GM18873 (cell line): Measurements from ENCODE around the gene KCNQ5.

Experiments used
- ATAC-seq: cut with Tn5 transposase; IDR thresholded peaks from one replicate; pipeline ENCODE4 v1.9.1; 2021; ENCODE audit warnings: mild to moderate bottlenecking, moderate library complexity, moderate number of reproducible peaks; ENCODE audit not compliant: unreplicated experiment, low FRiP score

Gene KCNQ5

DNA sequence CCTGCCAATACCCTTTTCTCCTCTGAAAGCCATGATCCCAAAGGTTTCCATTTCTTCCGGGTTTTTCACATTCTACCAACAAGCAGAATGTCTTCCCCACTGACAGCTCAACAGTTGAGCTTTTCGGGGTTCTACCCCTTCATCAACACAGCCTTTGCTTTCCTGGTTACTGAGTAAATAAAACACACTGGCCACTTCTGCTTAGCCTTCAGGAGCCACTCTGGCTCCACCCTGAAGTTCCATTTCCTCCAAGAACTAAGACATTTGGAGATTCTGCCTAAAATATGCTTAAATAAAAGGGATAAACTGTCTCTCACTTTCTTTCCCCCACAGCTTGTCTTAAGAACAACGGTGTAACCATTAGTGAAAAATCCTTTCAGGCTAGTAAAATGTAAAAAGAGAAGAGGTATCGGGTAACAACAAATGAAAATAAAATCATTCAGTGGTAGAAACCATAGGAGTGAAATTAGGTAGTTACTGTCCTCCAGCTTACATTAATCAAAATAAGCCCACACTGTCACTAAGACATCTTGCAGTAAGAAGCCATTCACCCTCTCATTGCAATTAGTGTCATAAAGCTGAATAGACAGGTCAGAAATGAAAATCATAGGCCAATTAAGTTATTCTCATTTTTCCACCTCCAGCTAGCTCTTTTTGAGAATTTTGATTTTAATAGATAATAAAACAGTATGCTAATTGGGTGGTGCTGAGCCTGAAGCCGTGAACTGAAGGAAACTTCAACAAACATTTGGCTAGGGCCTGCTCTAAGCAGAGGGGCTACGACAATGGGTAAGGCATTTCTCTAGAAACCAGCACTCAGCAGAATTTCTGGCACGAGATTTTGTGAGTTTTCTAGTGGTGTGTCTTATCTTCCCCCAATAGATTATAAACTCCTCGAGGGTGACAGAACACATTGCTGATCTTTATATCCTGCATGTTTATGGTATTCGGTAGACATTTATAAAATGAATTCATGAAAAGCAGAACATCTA, 409.2 kb downstream of the KCNQ5 start:
- ATAC-seq = no peak

DNA sequence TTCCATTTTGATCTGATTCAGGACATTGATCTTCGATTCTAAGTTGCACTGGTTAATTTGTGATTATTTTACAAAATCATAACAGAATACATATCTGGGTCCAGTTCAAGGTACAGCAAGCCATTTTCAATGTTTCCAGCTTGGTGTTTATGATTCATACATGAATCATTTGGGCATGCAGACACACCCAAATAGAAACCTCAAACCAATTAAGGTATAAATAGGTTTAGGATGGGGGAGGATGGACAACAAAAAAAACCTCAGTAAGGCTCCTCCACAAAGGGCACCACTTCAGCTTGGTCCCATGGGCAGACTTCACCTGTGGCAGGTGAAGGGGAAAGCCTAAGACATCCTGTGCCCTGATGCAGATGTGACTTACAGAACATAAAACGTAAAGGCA, 410.7 kb downstream of the KCNQ5 start:
- no peak for ATAC-seq

DNA sequence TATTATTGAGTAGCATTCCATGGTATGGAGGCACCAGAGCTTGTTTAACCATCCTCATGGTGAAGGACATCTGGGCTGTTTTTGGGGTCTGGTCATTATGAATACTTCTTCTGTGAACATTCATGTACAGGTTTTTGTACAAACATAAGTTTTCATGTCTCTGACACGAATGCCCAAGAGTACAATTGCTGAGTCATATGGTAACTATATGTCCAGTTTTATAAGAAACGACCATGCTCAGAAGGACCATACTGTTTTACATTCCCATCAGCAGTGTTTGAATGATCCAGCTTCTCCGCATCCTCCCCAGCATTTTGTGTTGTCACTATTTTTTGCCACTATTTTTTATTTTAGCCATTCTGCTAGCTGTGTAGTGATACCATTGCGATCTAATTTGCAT, 414.8 kb downstream of the KCNQ5 start:
- no peak for ATAC-seq

DNA sequence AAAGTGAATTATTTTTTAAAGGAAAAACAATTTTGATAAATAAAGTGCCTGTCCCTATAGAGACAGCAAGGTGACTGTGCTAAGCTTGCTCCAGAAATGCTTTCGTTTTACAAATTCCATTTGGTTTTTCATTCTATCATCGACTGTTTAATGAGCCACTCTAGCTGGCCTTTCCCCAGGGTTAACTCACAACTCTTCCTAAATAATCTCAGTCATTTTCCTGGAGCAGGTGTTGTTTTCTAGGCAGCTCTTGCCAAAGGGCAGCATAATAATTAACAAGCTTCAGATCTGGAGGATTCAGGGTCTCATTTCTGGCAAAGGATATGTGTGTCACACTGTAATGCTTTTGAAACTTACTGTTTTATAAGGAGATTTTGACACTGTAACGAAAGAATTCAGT, 419.2 kb downstream of the KCNQ5 start:
- no peak for ATAC-seq

DNA sequence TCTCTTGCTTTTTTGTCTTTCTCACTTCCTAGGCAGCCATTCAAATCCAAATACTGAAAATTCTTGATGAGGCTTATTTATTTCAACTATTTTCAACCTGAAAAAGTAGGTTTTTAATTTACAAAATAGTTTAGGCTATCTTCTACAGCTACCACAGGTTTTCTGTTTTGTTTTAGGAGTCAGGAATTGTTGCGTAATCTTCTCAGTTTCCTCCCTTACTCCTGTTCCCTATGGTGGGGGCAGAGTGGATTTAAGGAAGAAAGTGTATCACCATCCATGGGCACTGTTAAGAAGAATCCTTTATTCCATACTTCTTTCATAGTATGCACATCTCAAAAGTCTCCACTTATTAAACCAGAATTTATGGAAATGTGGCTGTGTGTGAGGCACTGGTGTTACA, 421.0 kb downstream of the KCNQ5 start:
- ATAC-seq = no peak

DNA sequence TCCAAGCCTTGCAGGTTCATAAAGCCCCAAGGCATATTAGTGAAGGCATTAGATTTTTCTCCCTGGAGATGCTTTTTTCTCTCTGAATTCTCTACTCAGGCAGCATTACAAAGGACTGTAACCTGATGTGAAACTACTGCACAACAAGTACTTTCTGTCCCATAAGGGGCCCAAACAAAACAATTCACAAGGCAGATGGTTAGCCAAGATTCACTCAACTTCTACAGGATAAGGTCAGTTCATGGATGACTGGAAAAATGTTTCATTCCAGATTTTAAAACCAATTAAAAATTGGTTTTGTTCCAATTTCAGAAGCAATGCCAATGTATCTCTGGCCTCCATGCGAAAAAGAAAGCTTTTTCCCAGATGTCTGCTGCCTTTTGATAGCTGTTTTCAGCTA, 421.6 kb downstream of the KCNQ5 start:
- ATAC-seq = no peak

DNA sequence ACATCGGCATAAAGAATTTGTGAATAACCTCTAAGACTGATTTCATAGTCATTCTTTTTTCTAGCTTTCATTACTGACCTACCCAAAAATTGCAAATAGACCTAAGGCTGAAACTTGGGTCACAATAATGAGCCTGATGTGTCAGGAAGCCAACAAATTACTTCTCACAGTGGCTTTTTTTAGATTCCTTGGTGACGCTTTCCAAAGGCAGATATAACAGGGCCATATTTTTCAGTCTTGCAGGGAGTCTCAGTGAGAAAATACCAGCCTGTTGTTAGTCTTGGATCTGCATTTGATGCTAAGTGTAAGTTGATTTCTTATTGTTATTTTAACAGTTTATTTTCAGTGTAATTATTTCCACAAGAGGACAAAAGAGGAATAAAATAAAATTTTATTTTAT, 423.7 kb downstream of the KCNQ5 start:
- ATAC-seq = no peak

DNA sequence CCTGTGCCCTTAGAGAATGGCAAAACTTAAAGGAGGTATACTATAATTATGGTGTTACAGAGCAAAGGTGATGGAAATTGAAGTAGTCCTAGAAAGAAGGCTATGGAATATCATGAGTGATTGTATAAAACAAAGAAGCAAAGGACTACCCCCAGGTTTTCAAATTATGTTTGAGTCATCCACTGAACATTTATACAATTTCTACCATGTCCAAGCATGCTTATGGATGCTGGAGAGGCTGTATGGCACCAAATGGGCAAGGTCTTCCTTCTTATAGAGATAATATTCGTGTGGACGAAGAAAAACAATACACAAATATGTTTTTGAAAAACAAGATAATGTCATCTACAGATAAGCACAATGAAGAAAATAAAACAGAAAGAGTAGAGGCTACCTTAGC, 425.9 kb downstream of the KCNQ5 start:
- no peak for ATAC-seq

DNA sequence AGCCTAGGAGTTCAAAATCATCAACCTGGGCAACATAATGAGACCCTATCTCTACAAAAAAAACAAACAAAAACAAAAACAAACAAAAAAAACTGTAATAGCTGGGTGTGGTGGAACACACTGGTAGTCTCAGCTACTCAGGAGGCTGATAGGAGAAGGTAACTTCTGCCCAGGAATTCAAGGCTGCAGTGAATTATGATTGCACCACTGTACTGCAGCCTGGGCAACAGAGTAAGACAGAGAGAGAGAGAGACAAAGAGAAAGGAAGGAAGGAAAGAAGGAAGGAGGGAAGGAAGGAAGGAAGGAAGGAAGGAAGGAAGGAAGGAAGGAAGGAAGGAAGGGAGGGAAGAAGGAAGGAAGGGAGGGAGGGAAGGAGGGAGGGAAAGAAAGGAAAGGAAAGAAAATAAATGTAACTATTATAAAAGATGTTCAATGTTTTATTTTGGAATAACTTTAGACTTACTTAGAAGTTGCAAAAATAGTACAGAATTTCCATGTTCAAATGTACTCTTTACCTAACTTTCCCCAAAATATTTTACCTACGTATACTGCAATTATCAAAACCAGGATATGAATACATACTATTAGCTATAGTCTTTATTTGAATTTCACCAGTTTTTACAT, 428.2 kb downstream of the KCNQ5 start:
- ATAC-seq = no peak

DNA sequence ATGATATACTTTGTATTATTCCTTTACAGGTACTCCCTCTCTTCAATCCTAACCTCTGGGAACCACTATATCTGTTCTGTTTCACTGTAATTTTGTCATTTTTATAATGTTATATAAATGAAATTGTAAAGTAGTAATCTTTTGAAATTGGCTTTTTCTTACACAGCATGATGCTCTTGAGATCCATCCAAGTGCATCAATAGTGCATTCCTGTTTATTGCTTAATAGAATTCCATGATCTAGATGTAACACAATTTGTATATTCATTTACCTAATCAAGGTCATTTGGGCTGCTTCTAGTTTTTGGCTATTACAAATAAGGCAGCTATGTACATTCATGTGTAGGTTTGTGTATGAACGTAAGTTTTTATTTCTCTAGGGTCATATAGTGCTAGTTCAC, 428.8 kb downstream of the KCNQ5 start:
- ATAC-seq = no peak

DNA sequence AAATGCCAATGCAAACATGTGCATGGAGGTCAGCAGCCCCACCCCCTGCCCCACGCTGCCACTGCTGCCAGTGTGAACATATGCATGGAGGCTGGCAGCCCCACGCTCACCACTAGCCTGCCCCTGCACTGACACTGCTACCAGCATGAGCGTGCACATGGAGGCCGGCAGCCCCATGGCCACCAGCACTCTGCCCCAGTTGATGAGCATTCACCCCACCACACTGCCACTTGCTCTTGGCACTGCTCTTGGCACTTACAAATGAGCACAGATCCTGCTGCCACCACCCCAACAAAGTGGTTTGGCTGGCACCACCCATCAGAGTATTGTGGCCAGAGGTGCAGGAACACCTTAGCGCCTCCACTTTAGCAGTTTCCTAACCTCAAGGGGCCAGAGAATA, 429.3 kb downstream of the KCNQ5 start:
- no peak for ATAC-seq

DNA sequence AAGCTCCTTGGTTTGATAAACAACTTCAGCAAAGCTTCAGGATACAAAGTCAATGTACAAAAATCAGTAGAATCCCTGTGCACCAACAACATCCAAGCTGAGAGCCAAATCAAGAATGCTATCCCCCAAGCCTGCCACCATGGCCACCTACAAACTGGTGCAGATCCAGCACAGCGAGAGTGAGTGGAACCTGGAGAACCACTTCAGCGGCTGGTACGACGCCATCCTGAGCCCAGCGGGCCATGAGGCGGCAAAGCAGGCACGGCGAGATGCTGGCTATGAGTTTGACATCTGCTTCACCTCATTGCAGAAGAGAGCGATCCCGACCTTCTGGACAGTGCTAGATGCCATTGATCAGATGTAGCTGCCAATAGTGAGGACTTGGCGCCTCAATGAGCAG, 433.1 kb downstream of the KCNQ5 start:
- ATAC-seq = no peak

DNA sequence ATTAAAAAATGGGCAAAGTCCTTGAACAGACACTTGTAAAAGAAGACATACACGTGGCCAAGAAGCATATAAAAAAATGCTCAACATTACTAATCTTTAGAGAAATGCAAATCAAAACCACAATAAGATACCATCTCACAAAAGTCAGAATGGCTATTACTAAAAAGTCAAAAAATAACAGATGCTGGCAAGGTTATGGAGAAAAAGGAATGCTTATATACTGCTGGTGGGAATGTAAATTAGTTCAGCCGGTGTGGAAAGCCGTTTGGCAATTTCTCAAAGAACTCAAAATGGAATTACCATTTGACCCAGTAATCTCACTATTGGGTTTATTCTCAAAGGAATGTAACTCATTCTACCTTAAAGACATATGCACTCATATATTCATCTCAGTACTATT, 436.9 kb downstream of the KCNQ5 start:
- no peak for ATAC-seq

DNA sequence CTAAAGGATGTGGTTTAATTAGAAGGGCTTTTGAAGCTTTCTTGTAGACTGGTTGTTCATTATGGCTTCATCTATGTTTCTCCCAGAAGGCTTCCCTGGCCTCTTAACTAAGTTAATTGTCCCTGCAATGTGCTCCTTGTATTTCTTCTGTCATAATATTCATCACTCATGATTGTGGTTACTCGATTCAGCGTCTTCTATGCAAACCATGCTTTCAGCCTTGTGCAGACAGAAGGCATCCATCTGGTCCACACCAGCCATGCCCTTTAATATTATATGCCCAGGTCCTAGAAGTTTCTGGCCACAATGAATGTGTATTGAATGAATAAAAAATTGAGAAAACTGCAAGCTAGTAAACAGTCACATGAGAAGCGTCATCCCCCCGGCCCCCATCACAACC, 440.3 kb downstream of the KCNQ5 start:
- no peak for ATAC-seq

DNA sequence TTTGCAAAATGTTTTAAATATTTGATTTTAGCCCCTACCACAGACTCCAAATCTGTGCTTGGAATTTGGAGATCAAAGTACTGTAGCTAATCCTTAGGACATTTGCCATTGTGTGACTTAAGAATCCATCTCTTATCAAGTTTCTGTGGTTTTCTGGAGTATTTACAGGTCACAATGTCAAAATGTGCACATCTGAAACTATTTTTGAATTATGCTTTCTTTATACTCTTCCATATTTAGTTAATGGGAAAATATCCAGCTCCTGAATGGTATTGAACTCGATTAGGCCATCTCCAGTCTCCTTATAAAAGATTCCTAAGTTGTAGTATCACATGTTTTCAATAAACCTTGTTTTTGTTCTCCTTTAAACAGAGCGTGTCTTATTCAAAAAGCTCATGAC, 441.0 kb downstream of the KCNQ5 start:
- no peak for ATAC-seq

DNA sequence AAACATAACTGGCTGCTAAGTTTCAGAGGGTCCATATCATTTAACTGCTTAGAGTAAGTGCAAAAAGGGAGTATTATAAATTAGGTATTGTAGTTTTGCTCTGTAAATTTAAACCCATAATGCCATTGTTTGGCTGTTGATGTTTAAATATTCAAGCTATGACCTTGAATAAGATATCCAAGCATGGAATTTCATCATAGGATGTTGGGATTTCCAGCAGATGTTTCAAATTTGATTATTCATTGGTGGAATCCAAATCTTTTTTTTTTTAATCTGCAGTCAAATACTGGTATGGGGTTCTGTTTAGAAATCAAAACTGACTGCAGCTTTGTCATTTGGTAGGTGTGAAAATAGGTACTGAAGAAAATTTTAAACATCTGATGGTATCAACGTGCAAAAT, 442.4 kb downstream of the KCNQ5 start:
- no peak for ATAC-seq

DNA sequence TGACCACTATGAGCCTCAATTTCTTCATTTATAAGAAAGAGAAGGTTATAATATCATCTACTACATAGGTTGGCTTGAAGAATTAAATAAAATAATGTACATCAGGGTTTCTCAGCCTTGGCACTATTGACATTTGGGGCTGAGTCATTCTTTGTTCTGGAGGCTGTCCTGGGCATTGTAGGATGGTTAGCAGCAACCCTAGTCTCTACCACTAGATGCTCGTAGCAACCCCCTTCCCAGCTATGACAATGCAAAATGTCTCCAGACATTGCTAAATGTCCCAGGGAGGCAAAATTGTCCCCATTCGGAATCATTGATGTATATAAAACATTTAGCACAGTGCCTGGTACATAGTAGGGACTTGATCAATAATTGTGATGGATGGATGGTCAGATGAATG, 451.4 kb downstream of the KCNQ5 start:
- no peak for ATAC-seq

DNA sequence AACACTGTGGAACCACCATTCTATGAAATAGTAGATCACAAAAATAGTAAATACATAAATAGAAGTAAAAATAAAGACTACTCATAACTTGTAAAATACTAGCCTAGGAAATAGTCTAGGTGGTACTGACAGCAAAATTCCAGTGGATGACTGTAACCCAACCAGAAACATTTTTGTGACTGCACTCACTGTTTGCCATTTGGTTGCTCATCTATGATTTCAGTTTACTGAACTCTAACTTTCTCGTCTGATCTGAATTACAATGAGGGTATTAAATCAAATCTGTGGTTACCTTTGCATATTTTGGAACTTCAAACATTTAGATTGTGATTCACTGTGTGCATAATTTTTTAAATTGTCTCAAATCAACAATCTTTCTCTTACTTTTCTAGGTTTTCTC, 452.3 kb downstream of the KCNQ5 start:
- no peak for ATAC-seq

DNA sequence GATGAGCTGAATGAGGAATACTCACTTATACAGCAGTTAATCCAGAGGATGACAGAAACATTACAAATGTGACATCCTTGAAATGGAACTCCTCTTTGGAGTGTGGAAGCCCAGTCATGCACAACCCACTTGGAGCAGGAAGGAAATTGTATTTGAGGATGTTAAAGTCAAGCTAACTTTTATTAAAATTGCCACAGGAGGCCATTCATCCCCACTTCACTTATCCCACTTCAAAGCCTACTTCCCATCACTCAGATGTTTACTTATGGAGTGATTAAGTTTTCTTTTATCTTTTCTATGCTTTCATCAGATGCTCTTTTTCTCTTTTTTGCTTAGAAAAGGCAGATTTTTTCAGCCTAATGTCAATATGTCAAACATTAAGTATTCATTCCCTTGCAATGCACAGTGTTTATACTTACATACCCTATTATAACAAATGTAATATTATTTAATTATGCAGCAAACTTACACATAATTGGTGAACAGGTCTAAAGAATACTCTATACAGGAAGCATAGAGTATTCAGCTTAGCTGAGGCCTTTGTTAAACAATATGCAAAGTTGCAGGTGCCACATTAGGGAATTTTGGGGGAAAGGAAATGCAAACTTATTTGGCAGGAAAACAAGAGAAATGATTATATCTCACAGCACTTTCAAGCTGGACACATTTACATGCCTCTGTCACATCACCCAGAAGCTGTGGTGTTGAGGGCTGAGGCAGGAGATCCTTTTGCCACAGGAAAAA, 454.5 kb downstream of the KCNQ5 start:
- ATAC-seq = no peak

DNA sequence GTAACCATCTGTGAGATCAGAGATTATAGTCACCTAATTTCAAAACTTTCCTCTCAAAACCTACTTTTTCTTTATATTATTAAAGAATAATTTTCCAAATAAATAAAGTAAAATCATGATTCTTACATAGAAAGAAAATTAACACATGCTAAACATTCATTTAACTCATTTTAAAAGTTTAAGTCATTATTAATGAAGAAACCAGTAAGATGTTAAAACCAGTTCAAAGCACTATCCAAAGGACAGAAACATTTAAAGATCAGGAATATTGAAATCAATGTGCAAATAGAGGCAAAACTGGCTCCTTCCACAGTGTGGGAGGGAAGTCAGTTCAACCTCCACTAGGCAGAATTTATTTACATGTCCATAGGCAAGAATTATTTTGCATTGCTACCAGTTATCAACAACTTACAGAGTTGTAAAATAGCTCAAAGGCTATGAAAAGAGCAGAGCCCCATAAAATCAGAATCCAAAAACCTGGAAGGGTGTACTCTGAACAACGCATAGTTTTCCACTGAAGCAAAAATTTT, 456.5 kb downstream of the KCNQ5 start:
- ATAC-seq = no peak
